Dermis blood vessel endothelial cell (primary cell): ENCODE data around the gene B3GAT1. TPM values are rescaled to one million over a fixed set of nuclear protein-coding genes. Genes with fewer than 3 reads are reported as not detected.

Experiments used
- DNase-seq: peaks from one replicate; pipeline ENCODE4 v3.0.0; 2010
- total RNA-seq: library from RNA; depleted of rRNA; stranded (reverse); fragments of >200 nt; gene quantifications from 2 replicates; pipeline ENCODE4 v1.2.3, GENCODE V29; 2014

Gene B3GAT1
- total RNA-seq, 1 donor from 2014 or later: not detected

- DNase-seq: no peak
Measured at GRCh38 chr11:134409552-134410429, 2.3 kb downstream of the B3GAT1 start.

- DNase-seq: no peak
Measured at GRCh38 chr11:134407923-134408322, 4.1 kb downstream of the B3GAT1 start.

GRCh38 chr11:134407321-134407828 lies 4.7 kb downstream of the B3GAT1 start:
- no peak for DNase-seq

- DNase-seq: no peak
Measured at GRCh38 chr11:134406264-134407185, 5.5 kb downstream of the B3GAT1 start.

GRCh38 chr11:134405841-134406240 lies 6.2 kb downstream of the B3GAT1 start:
- no peak for DNase-seq

- DNase-seq: no peak
Measured at GRCh38 chr11:134405436-134405835, 6.6 kb downstream of the B3GAT1 start.

GRCh38 chr11:134404575-134405341 lies 7.3 kb downstream of the B3GAT1 start:
- no peak for DNase-seq

- DNase-seq: no peak
Measured at GRCh38 chr11:134402910-134403309, 9.1 kb downstream of the B3GAT1 start.

GRCh38 chr11:134401825-134402809 lies 9.9 kb downstream of the B3GAT1 start:
- no peak for DNase-seq

GRCh38 chr11:134399996-134400395 lies 12.0 kb downstream of the B3GAT1 start:
- no peak for DNase-seq

- DNase-seq: no peak
Measured at GRCh38 chr11:134399293-134399654, 12.8 kb downstream of the B3GAT1 start.

GRCh38 chr11:134398644-134399292 lies 13.3 kb downstream of the B3GAT1 start:
- no peak for DNase-seq

- DNase-seq: no peak
Measured at GRCh38 chr11:134398079-134398444, 14.0 kb downstream of the B3GAT1 start.

GRCh38 chr11:134397304-134398078 lies 14.6 kb downstream of the B3GAT1 start:
- DNase-seq: no peak

GRCh38 chr11:134395002-134395401 lies 17.0 kb downstream of the B3GAT1 start:
- DNase-seq: no peak

GRCh38 chr11:134394311-134394710 lies 17.7 kb downstream of the B3GAT1 start:
- DNase-seq: no peak

- DNase-seq: no peak
Measured at GRCh38 chr11:134393638-134394037, 18.4 kb downstream of the B3GAT1 start.

GRCh38 chr11:134392953-134393615 lies 19.0 kb downstream of the B3GAT1 start:
- DNase-seq: no peak

- DNase-seq: no peak
Measured at GRCh38 chr11:134391656-134392055, 20.4 kb downstream of the B3GAT1 start.
